ENCODE measurements around the gene KLRC3.
"Not testable (repeated sequence)": the region's sequence is repeated elsewhere in the genome, so short reads cannot be mapped to it uniquely, and the experiment has no call there.

The KLRC3 gene

GRCh38 chr12:10393291-10393690 lies 27.1 kb downstream of the KLRC3 start:
- Histone ChIP-seq H3K27ac (no peak overlapping the region), H3K27me3 (no peaks in the 10 kb centered on the region), H3K9me3 (no peaks in the 10 kb centered on the region), H3K36me3 (no peaks in the 10 kb centered on the region), H3K4me1 (peaks cover 0 to 8% (median 0%) of the 10 kb centered on the region in 4 donors), H3K4me3 (no peak overlapping the region)
- no peak for DNase-seq
- intact Hi-C loops (cut with DNase I; ENCODE audit: low total_unique reads) = no loop called here
- TF ChIP-seq, protein P1, sequence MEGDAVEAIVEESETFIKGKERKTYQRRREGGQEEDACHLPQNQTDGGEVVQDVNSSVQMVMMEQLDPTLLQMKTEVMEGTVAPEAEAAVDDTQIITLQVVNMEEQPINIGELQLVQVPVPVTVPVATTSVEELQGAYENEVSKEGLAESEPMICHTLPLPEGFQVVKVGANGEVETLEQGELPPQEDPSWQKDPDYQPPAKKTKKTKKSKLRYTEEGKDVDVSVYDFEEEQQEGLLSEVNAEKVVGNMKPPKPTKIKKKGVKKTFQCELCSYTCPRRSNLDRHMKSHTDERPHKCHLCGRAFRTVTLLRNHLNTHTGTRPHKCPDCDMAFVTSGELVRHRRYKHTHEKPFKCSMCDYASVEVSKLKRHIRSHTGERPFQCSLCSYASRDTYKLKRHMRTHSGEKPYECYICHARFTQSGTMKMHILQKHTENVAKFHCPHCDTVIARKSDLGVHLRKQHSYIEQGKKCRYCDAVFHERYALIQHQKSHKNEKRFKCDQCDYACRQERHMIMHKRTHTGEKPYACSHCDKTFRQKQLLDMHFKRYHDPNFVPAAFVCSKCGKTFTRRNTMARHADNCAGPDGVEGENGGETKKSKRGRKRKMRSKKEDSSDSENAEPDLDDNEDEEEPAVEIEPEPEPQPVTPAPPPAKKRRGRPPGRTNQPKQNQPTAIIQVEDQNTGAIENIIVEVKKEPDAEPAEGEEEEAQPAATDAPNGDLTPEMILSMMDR (IDR thresholded peaks at IDR 0.05) = no peak

DNA sequence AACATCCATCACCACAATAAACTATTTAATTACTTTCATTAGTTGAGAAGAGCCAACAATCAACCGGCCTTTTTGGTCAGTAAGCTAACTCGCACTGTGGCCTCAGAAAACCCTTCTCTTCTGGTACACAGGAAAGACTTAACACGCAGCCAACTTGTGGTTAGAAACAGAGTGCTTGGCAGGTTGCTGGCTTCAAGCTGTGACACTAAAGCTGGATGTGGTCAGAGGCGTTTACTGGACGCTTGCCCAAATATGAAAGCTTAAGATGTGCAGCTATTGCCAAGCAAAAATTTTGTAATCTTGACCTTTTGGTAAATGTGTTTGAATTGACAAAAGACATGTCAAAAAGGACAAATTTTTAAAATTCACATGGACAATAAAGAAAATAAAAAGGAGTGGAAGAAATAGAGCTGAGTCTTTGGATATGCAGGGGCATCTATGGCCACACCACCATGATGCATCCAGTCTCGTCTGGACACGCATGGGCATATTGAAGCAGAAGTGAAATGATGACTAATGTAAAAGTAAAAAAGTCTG lies 27.9 kb downstream of the KLRC3 start:
- TF ChIP-seq, protein P1 (IDR thresholded peaks at IDR 0.05) = no peak
- no peak overlapping the region for H3K4me3 ChIP-seq
- H3K27ac ChIP-seq = no peak overlapping the region
- intact Hi-C loops (cut with DNase I; ENCODE audit: low total_unique reads) = no loop called here
- no peaks in the 10 kb centered on the region for H3K9me3 ChIP-seq
- DNase-seq = peak; percentile 71 to 76
- H3K27me3 ChIP-seq = no peaks in the 10 kb centered on the region
- H3K36me3 ChIP-seq = no peaks in the 10 kb centered on the region
- H3K4me1 ChIP-seq = peaks cover 0 to 8% (median 0%) of the 10 kb centered on the region in 4 donors

GRCh38 chr12:10390991-10391390 lies 29.4 kb downstream of the KLRC3 start:
- intact Hi-C loops (cut with DNase I; ENCODE audit: low total_unique reads); H3K36me3 ChIP-seq; H3K4me1 ChIP-seq; H3K27me3 ChIP-seq; DNase-seq; H3K9me3 ChIP-seq; H3K4me3 ChIP-seq; H3K27ac ChIP-seq: not testable (repeated sequence)

GRCh38 chr12:10389904-10390303 lies 30.5 kb downstream of the KLRC3 start, which contains the start of gene KLRK1:
TSS of gene KLRK1 (minus strand) at chr12:10390041. CDS start at chr12:10388810, 1,231 bp downstream.
- intact Hi-C loops (cut with DNase I; ENCODE audit: low total_unique reads) = no loop called here
- H3K27ac ChIP-seq = no peak within 1 kb of the TSS
- H3K9me3 ChIP-seq = no peaks in the 10 kb centered on the region
- TF ChIP-seq, protein P1 (IDR thresholded peaks at IDR 0.05) = no peak
- no peak within 1 kb of the TSS for H3K4me3 ChIP-seq
- DNase-seq = no peak
- no peaks in the 10 kb centered on the region for H3K27me3 ChIP-seq
- no peaks in the 10 kb centered on the region for H3K36me3 ChIP-seq
- peaks cover 0 to 8% (median 0%) of the 10 kb centered on the region in 4 donors for H3K4me1 ChIP-seq

DNA sequence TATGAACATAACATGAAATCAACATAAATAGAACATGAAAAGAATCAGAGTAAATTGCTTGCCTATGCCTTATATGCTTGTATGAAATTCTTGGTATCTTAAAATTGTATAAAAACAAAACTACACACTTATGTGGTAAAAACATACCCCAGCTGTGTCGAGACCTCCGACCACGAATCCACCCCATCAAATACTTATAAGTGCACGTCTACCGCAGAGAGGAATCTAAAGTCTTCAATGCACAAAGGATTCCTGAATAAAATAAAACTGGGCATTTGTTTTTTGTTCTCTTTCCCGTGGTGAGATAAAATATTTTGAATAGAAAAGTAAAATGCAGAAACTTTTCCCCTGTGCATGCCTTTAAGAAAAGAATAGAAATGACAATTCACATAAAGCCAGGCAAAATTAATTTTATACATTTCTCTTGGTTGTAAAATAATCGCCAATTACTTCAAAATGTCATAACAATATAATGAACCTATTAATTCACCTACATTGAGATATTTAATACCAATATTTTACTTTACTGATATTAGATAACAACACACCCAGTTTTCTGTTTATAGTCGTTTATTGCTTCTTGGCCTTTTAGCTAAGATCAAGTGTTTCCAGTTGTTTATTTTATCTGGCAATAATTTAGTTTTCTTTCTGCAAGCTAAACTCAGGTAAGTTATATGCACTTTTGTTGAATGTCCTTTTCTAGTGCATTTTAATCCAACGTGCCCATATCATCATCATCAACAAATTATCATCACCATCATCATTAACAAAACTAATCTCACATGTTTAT lies 31.6 kb downstream of the KLRC3 start:
- Histone ChIP-seq H3K27ac (no peak overlapping the region), H3K4me1 (peaks cover 0 to 8% (median 0%) of the 10 kb centered on the region in 4 donors), H3K9me3 (no peaks in the 10 kb centered on the region), H3K36me3 (no peaks in the 10 kb centered on the region), H3K27me3 (no peaks in the 10 kb centered on the region), H3K4me3 (no peak overlapping the region)
- TF ChIP-seq, protein P1 (IDR thresholded peaks at IDR 0.05) = no peak
- intact Hi-C loops (cut with DNase I; ENCODE audit: low total_unique reads) = no loop called here
- no peak for DNase-seq

- H3K27me3 ChIP-seq; DNase-seq; H3K36me3 ChIP-seq; intact Hi-C loops (cut with DNase I; ENCODE audit: low total_unique reads); H3K9me3 ChIP-seq; H3K4me3 ChIP-seq; H3K27ac ChIP-seq; H3K4me1 ChIP-seq: not testable (repeated sequence)
Observed at GRCh38 chr12:10387498-10387897, 32.9 kb downstream of the KLRC3 start.
